ENCODE measurements around the gene PTPRE.

GRCh38 chr10:127920306-127921074 lies 13.6 kb downstream of the PTPRE start:
- TF ChIP-seq CTCF (IDR thresholded peaks at IDR 0.05) (no peak), POLR2A (IDR thresholded peaks at IDR 0.05) (no peak)
